ENCODE measurements around the gene CCNY.

GRCh38 chr10:35353805-35354204 lies 17.5 kb downstream of the CCNY start:
- no peak for TF ChIP-seq CTCF (IDR thresholded peaks at IDR 0.05)
- TF ChIP-seq POLR2AphosphoS5 (IDR thresholded peaks at IDR 0.05), result no peak

Measured in prostate gland (tissue), 2 donors.